Esophagus squamous epithelium (tissue), 5 donors: Measurements from ENCODE around the gene RAPH1. TPM values are rescaled to one million over a fixed set of nuclear protein-coding genes. Genes with fewer than 3 reads are reported as not detected.

Source experiments
- DNase-seq: peaks from one replicate; lab custom pipeline; 2025; lab: John Stamatoyannopoulos, UW
- H3K27ac ChIP-seq, 4 donors: fragments of 200-600 bp; sonication (generic); one replicate each; pipeline ENCODE4 v1.5.1; 2016 to 2019; ENCODE audit warnings: mild to moderate bottlenecking in 1 of 4
- H3K27me3 ChIP-seq, 4 donors: fragments of 200-600 bp; sonication (generic); 1 replicate in 3 of 4; 2 replicates in 1 of 4; pipeline versions ENCODE4 v1.5.1 to v1.6.0; 2017 to 2021; ENCODE audit warnings: antibody characterized with exemption in 1 of 4
- H3K36me3 ChIP-seq, 3 donors: fragments of 200-600 bp; sonication (generic); one replicate each; pipeline ENCODE4 v1.5.1; 2016 to 2019
- H3K4me1 ChIP-seq, 3 donors: fragments of 200-600 bp; sonication (generic); one replicate each; pipeline ENCODE4 v1.5.1; 2017 to 2019
- H3K4me3 ChIP-seq, 4 donors: fragments of 200-600 bp; sonication (generic); 1 replicate in 3 of 4; 2 replicates in 1 of 4; pipeline ENCODE4 v1.5.1; 2016 to 2019; ENCODE audit warnings: mild to moderate bottlenecking in 2 of 4, moderate library complexity in 1 of 4
- H3K9me3 ChIP-seq, 3 donors: fragments of 200-600 bp; sonication (generic); one replicate each; pipeline ENCODE4 v1.5.1; 2016 to 2019
- CTCF ChIP-seq, 6 experiments: fragments of 450-650 bp in 4 of 6; fragments of 200-600 bp in 2 of 6; sonication (generic) in 2 of 6; IDR thresholded peaks; one replicate each; pipeline ENCODE4 v1.5.1; 2016 to 2019; ENCODE audit warnings: antibody characterized with exemption in 6 of 6, mild to moderate bottlenecking in 4 of 6, moderate library complexity in 4 of 6
- POLR2A ChIP-seq, 4 donors: fragments of 450-650 bp; IDR thresholded peaks; one replicate each; pipeline ENCODE4 v1.6.1; 2017; ENCODE audit warnings: antibody characterized with exemption in 4 of 4, mild to moderate bottlenecking in 4 of 4, moderate library complexity in 3 of 4
- WGBS, 2 donors: methylation state at CpG; one replicate each; pipeline ENCODE4 v1.1.5; 2018; 5-methylcytosine and 5-hydroxymethylcytosine counted together
- intact Hi-C: fragments of 100-400 bp; cut with DNase I; formaldehyde crosslinking; loops from one replicate; pipeline ENCODE4 v1.15.0; 2022
- total RNA-seq, 4 donors: library from RNA; depleted of rRNA; stranded (reverse); fragments of >200 nt; gene quantifications; one replicate each; pipeline ENCODE4 v1.1.0, GENCODE V29; 2016
- donor health status: DM: yes; HTN: yes; CAD: no.

Gene RAPH1
- total RNA-seq, 4 donors from 2014 or later: 10.6 to 105 (median 26.0) TPM

DNA sequence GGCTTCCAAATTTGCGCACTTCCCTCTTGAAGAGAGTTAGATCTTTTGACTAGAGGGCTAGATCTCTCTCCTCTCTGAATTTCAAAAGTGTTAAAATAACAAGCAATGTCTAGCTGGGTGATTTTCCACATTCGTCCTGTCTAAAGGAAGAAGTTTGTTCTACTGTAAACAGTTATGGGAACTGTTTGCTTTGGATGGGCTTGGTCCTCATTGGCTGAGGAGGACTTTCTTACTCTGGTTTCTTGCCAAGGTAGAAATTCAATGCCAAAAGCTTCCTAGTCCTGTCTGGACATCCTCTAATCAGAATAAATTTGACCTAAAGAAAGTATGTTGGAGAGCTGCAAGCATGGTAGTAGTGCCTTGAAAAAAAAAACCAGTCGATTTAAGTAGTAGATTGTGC lies 47.4 kb upstream of the RAPH1 start:
- no peaks in the 10 kb centered on the region for H3K36me3 ChIP-seq
- DNase-seq: no peak
- H3K27ac ChIP-seq: peak overlapping the region; percentile 56 to 89 (median 87)
- no peaks in the 10 kb centered on the region for H3K27me3 ChIP-seq
- peaks cover 25 to 100% (median 55%) of the 10 kb centered on the region in 3 donors for H3K4me1 ChIP-seq
- no peaks in the 10 kb centered on the region for H3K9me3 ChIP-seq
- 29 to 39% methylated on average over 3 of the region's 3 CpGs for WGBS, 2 donors
- intact Hi-C loops: no loop called here
- no peak overlapping the region for H3K4me3 ChIP-seq
- TF ChIP-seq POLR2A (IDR thresholded peaks at IDR 0.05) (no peak), CTCF (IDR thresholded peaks at IDR 0.05) (no peak)

DNA sequence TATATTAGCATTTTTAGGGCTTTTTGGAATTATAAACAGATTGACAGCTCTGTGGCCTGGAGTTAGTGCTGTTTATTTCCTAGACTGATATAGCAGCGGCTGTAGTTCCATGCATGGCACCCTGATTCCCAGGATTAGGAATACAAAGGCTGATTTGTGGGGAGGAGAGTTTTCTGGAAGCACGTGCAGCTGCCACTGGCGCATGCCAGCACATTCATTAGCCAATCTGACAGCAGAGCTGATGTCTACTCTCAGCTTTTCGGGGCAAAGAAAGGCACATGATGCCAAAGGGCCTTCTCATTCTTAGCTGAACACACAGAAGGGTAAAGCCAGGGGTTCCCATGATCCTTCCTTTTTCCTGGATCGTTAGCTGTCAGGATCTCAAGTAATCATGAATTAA lies 45.7 kb upstream of the RAPH1 start:
- 28 to 44% methylated on average over 5 of the region's 5 CpGs for WGBS, 2 donors
- H3K4me3 ChIP-seq: no peak overlapping the region
- no peak for DNase-seq
- peaks cover 25 to 91% (median 55%) of the 10 kb centered on the region in 3 donors for H3K4me1 ChIP-seq
- no peak for TF ChIP-seq POLR2A (IDR thresholded peaks at IDR 0.05)
- no peak for TF ChIP-seq CTCF (IDR thresholded peaks at IDR 0.05)
- no peaks in the 10 kb centered on the region for H3K27me3 ChIP-seq
- peak overlapping the region; percentile 54 to 89 (median 87) for H3K27ac ChIP-seq
- H3K9me3 ChIP-seq: no peaks in the 10 kb centered on the region
- intact Hi-C loops: no loop called here
- H3K36me3 ChIP-seq: no peaks in the 10 kb centered on the region

- no peaks in the 10 kb centered on the region for H3K27me3 ChIP-seq
- H3K4me3 ChIP-seq: no peak overlapping the region
- no peaks in the 10 kb centered on the region for H3K36me3 ChIP-seq
- TF ChIP-seq POLR2A (IDR thresholded peaks at IDR 0.05) (no peak), CTCF (IDR thresholded peaks at IDR 0.05) (no peak)
- no peak for DNase-seq
- intact Hi-C loops: no loop called here
- H3K27ac ChIP-seq: peak overlapping the region; percentile 82 to 89 (median 87)
- H3K4me1 ChIP-seq: peaks cover 25 to 91% (median 52%) of the 10 kb centered on the region in 3 donors
- no peaks in the 10 kb centered on the region for H3K9me3 ChIP-seq
- WGBS, 2 donors: 35 to 43% methylated on average over 2 of the region's 2 CpGs
Observed at GRCh38 chr2:203579730-203580129, 44.6 kb upstream of the RAPH1 start.

DNA sequence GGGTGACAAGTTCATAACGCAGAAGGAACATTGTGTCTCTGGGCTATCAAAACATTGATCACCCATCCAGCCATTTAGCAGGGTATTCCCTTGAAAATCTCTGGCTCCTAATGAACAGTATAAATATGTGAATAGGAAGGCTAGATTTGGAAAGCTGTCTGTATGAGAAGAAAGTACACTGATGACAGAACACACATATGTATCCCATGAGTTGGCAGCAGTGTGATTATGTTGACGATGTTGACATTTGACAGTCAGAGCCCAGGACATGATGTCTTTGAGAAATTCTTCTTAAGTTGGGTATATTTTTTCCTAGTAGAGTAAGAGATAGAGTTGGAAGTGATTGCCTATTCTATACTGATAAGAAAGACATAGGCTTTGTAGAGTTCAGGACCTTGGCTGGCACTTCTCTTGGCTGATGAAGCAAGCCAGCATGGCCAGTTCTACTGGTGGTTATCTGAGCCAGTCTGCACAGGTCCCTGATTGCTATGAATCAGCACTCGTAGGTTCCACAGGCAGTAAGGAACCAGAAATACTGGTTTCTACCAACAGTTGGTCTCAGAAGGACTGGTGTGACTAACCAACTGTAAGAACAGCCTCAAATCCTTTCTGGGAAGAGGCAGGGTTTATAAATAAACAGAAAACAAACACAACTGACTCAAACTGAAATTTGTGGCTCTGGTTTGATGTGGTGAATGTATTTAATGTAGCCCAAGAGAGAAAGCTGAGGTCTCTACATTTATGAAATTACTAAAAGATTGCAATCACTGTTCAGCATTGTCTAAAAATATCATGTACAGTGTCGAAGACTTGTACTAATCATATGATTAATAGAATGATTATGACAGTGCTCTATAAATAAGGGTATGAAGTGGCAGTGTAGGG lies 43.9 kb upstream of the RAPH1 start:
- Histone ChIP-seq H3K36me3 (no peaks in the 10 kb centered on the region), H3K27me3 (no peaks in the 10 kb centered on the region), H3K9me3 (no peaks in the 10 kb centered on the region), H3K4me3 (no peak overlapping the region), H3K27ac (peak overlapping the region; percentile 82 to 89 (median 87)), H3K4me1 (peaks cover 25 to 90% (median 49%) of the 10 kb centered on the region in 3 donors)
- DNase-seq: no peak
- intact Hi-C loops: no loop called here
- 19 to 25% methylated on average over 4 of the region's 4 CpGs for WGBS, 2 donors
- TF ChIP-seq POLR2A (IDR thresholded peaks at IDR 0.05): no peak
- no peak for TF ChIP-seq CTCF (IDR thresholded peaks at IDR 0.05)

DNA sequence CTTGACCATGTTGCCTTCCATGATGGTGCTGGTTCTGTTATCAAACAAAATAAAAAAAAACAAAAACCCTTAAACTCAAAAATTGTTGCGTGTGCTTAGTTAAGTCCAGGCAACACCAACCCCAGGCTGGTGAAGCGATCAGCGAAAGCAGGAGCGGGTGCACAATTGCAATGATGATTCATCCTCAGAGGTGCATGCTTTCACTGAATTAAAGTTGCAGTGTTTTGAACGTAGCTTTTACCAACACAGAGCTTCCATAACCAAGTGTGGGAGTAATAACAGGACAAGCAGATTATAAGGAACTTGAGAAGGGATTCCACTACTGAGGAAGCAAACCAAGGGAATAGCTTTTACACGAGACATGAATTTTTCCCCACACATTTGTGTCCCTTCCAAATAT lies 39.7 kb upstream of the RAPH1 start:
- Histone ChIP-seq H3K36me3 (no peaks in the 10 kb centered on the region), H3K4me3 (no peak overlapping the region), H3K9me3 (no peaks in the 10 kb centered on the region), H3K4me1 (peaks cover 9 to 48% (median 15%) of the 10 kb centered on the region in 3 donors), H3K27ac (peak overlapping the region in 1 of 4 donors; percentile 16), H3K27me3 (no peaks in the 10 kb centered on the region)
- DNase-seq: no peak
- TF ChIP-seq POLR2A (IDR thresholded peaks at IDR 0.05) (no peak), CTCF (IDR thresholded peaks at IDR 0.05) (no peak)
- WGBS, 2 donors: 47 to 60% methylated on average over 6 of the region's 6 CpGs
- intact Hi-C loops: no loop called here
